ENCODE measurements around the gene GNAO1. TPM values are rescaled to one million over a fixed set of nuclear protein-coding genes. Genes with fewer than 3 reads are reported as not detected.

Gene GNAO1
- total and polyA plus RNA-seq, 9 of the 15 experiments (the other 6 are each of a cell fraction or from before 2014, with no cell fraction given), result 0.07 to 0.42 (median 0.08) TPM; not detected in 5

- WGBS (ENCODE audit: insufficient coverage, low coverage, missing lambda C conversion rate), result 3% methylated on average over 13 of the region's 16 CpGs
- H2AFZ ChIP-seq (ENCODE audit: low read depth, low read length), result no peak overlapping the region
- no peak overlapping the region for H3K4me2 ChIP-seq (ENCODE audit: insufficient read depth, low read length)
- H3K9me3 ChIP-seq (replicated peaks; ENCODE audit: control insufficient read depth, insufficient read depth, low read depth, low read length), result no peaks in the 10 kb centered on the region
- no peaks in the 10 kb centered on the region for H3K36me3 ChIP-seq (ENCODE audit: control insufficient read depth, insufficient read depth, low read length)
- H3K79me2 ChIP-seq (ENCODE audit: control insufficient read depth, insufficient read depth, low read length), result no peaks in the 10 kb centered on the region
- intact Hi-C loops (cut with micrococcal nuclease), result loop anchor here (1.0 to 5.0 kb wide), 5 partner anchors 24 to 370 kb away; partner anchors contain the start of gene AMFR
- no peak overlapping the region for H3K4me3 ChIP-seq
- ATAC-seq, result peak; percentile 96
- no TSS peak for BruUV-seq (replicated peaks)
- H3K9me1 ChIP-seq (ENCODE audit: control insufficient read depth, insufficient read depth, low read length), result peaks cover 2% of the 10 kb centered on the region
- in situ Hi-C loops (cut with MboI), result no loop called here
- ChIA-PET POLR2A (interaction anchor here (0.5 to 1.0 kb wide), 3 partner anchors 9 to 440 kb away, joined by 3 read pairs; no protein-coding TSS in a partner anchor), CTCF (ENCODE audit: low intra/inter-chr PET ratio) (interaction anchor here (0.6 to 2.7 kb wide), 3 partner anchors 24 to 369 kb away, joined by 3 to 20 read pairs (median 3); no protein-coding TSS in a partner anchor)
- FAIRE-seq, result peak; percentile 84
- peaks cover 0 to 22% of the 10 kb centered on the region in 2 experiments; a peak in 1 of 5 replicates for H3K4me1 ChIP-seq (replicated peaks in 1 of 2; ENCODE audit: control insufficient read depth in 2 of 2, insufficient read depth in 2 of 2, low read length in 2 of 2)
- peaks cover 26 to 71% of the 10 kb centered on the region in 2 experiments; a peak in 3 of 5 replicates for H3K27me3 ChIP-seq (ENCODE audit: control insufficient read depth in 2 of 2, insufficient read depth in 2 of 2, low read length in 2 of 2)
- no peak overlapping the region for H3K9ac ChIP-seq (ENCODE audit: insufficient read depth in 1 of 2, low read depth in 2 of 2, low read length in 2 of 2)
- no peak overlapping the region for H3K27ac ChIP-seq (ENCODE audit: extremely low read depth, low read depth, low read length)
- DNase-seq (ENCODE audit: extremely low read depth in 1 of 4, low spot score in 3 of 4), result peak; percentile 62 to 81 (median 69)
- peaks cover 6% of the 10 kb centered on the region for H4K20me1 ChIP-seq (replicated peaks; ENCODE audit: control insufficient read depth, insufficient read depth, low read length)
- TF ChIP-seq CBX3 (IDR thresholded peaks at IDR 0.05; ENCODE audit: borderline replicate concordance in 1 of 2, low read length in 2 of 2) (no peak), U2AF2 (optimal IDR thresholded peaks at IDR 0.05; ENCODE audit: low read depth, low read length) (no peak), ZNF384 (IDR thresholded peaks at IDR 0.05; ENCODE audit: low read depth, low read length) (no peak), TEAD4 (IDR thresholded peaks at IDR 0.05; ENCODE audit: low read length) (no peak), TEAD4 (CRISPR knock-in tag; IDR thresholded peaks at IDR 0.05; ENCODE audit: borderline replicate concordance) (no peak), OTX1 (CRISPR knock-in tag; IDR thresholded peaks at IDR 0.05) (no peak), ZNF212 (CRISPR knock-in tag; IDR thresholded peaks at IDR 0.05) (no peak), SLC30A9 (CRISPR knock-in tag; IDR thresholded peaks at IDR 0.05) (no peak), ZFP36 (IDR thresholded peaks at IDR 0.05; ENCODE audit: low read depth, low read length, partially characterized antibody) (no peak), CCNT2 (IDR thresholded peaks at IDR 0.05; ENCODE audit: borderline replicate concordance, extremely low read depth, insufficient read length, low read depth, low read length) (no peak), TSC22D4 (tag; IDR thresholded peaks at IDR 0.05) (no peak), TRIM24 (IDR thresholded peaks at IDR 0.05) (no peak), FOS (IDR thresholded peaks at IDR 0.05; ENCODE audit: extremely low read depth, insufficient read length) (no peak), ZNF24 (IDR thresholded peaks at IDR 0.05) (no peak), NUFIP1 (IDR thresholded peaks at IDR 0.05; ENCODE audit: partially characterized antibody) (no peak), ELF1 (tag; IDR thresholded peaks at IDR 0.05) (no peak), RNF219 (CRISPR knock-in tag; IDR thresholded peaks at IDR 0.05) (no peak), NCOR1 (IDR thresholded peaks at IDR 0.05) (no peak), GTF2F1 (IDR thresholded peaks at IDR 0.05; ENCODE audit: low read depth, low read length) (no peak), ZBTB1 (CRISPR knock-in tag; IDR thresholded peaks at IDR 0.05; ENCODE audit: borderline replicate concordance, low read depth) (no peak), KAT2B (IDR thresholded peaks at IDR 0.05; ENCODE audit: low read depth, low read length) (no peak), ZBTB43 (CRISPR knock-in tag; IDR thresholded peaks at IDR 0.05) (no peak)
Measured at GRCh38 chr16:56332464-56333079, 141.3 kb downstream of the GNAO1 start.
